Adrenal gland (tissue), 5 donors: ENCODE measurements around the gene CST4.

Experiments
- POLR2A ChIP-seq, 2 donors: fragments of 450-650 bp; IDR thresholded peaks; one replicate each; pipeline ENCODE4 v1.6.1; 2017; ENCODE audit warnings: antibody characterized with exemption in 2 of 2, mild to moderate bottlenecking in 2 of 2, moderate library complexity in 1 of 2
- TF ChIP-seq, protein P1 (sequence below), 6 experiments: fragments of 450-650 bp in 4 of 6; fragments of 200-600 bp in 2 of 6; sonication (generic) in 1 of 6; IDR thresholded peaks; 1 replicate in 5 of 6; 2 replicates in 1 of 6; pipeline versions ENCODE4 v1.5.1 to v1.8.0; 2016 to 2021; ENCODE audit warnings: antibody characterized with exemption in 6 of 6, mild to moderate bottlenecking in 2 of 6, moderate library complexity in 1 of 6
- donor health status: DM: no; HTN: no; CAD: no.

- TF ChIP-seq, protein P1, sequence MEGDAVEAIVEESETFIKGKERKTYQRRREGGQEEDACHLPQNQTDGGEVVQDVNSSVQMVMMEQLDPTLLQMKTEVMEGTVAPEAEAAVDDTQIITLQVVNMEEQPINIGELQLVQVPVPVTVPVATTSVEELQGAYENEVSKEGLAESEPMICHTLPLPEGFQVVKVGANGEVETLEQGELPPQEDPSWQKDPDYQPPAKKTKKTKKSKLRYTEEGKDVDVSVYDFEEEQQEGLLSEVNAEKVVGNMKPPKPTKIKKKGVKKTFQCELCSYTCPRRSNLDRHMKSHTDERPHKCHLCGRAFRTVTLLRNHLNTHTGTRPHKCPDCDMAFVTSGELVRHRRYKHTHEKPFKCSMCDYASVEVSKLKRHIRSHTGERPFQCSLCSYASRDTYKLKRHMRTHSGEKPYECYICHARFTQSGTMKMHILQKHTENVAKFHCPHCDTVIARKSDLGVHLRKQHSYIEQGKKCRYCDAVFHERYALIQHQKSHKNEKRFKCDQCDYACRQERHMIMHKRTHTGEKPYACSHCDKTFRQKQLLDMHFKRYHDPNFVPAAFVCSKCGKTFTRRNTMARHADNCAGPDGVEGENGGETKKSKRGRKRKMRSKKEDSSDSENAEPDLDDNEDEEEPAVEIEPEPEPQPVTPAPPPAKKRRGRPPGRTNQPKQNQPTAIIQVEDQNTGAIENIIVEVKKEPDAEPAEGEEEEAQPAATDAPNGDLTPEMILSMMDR (IDR thresholded peaks at IDR 0.05), result no peak
- no peak for TF ChIP-seq POLR2A (IDR thresholded peaks at IDR 0.05)
These were observed 5.0 kb downstream of the CST4 start for GRCh38 chr20:23683807-23684206.
